GM18909 (cell line): ENCODE results near the gene KCNQ1.

ENCODE experiments used
- ATAC-seq: cut with Tn5 transposase; IDR thresholded peaks from one replicate; pipeline ENCODE4 v1.9.1; 2021; ENCODE audit warnings: mild to moderate bottlenecking; ENCODE audit not compliant: unreplicated experiment, poor library complexity

KCNQ1 gene

GRCh38 chr11:2816941-2817421 lies 372.2 kb downstream of the KCNQ1 start:
- no peak for ATAC-seq

- no peak for ATAC-seq
These were observed 372.6 kb downstream of the KCNQ1 start for GRCh38 chr11:2817431-2817830.

- no peak for ATAC-seq
These were observed 373.2 kb downstream of the KCNQ1 start for GRCh38 chr11:2818021-2818420.

GRCh38 chr11:2818503-2818902 lies 373.7 kb downstream of the KCNQ1 start:
- ATAC-seq = no peak

GRCh38 chr11:2819316-2819715 lies 374.5 kb downstream of the KCNQ1 start:
- ATAC-seq = no peak

- no peak for ATAC-seq
These were observed 376.2 kb downstream of the KCNQ1 start for GRCh38 chr11:2820976-2821375.

- ATAC-seq = no peak
These were observed 377.1 kb downstream of the KCNQ1 start for GRCh38 chr11:2821891-2822290.

- ATAC-seq = no peak
These were observed 380.0 kb downstream of the KCNQ1 start for GRCh38 chr11:2824851-2825250.

- ATAC-seq = no peak
These were observed 380.6 kb downstream of the KCNQ1 start for GRCh38 chr11:2825261-2825888.

GRCh38 chr11:2825889-2826678 lies 381.3 kb downstream of the KCNQ1 start:
- ATAC-seq = no peak

GRCh38 chr11:2826679-2827056 lies 381.9 kb downstream of the KCNQ1 start:
- ATAC-seq = no peak

GRCh38 chr11:2827256-2827655 lies 382.4 kb downstream of the KCNQ1 start:
- no peak for ATAC-seq

- ATAC-seq = no peak
These were observed 383.0 kb downstream of the KCNQ1 start for GRCh38 chr11:2827792-2828191.

GRCh38 chr11:2828585-2829330 lies 383.9 kb downstream of the KCNQ1 start:
- no peak for ATAC-seq

- no peak for ATAC-seq
These were observed 385.4 kb downstream of the KCNQ1 start for GRCh38 chr11:2830030-2830812.

- no peak for ATAC-seq
These were observed 386.1 kb downstream of the KCNQ1 start for GRCh38 chr11:2830886-2831285.

- ATAC-seq = no peak
These were observed 387.1 kb downstream of the KCNQ1 start for GRCh38 chr11:2831781-2832532.

- no peak for ATAC-seq
These were observed 387.8 kb downstream of the KCNQ1 start for GRCh38 chr11:2832533-2833020.

GRCh38 chr11:2833051-2833715 lies 388.4 kb downstream of the KCNQ1 start:
- no peak for ATAC-seq
